GM12891 (cell line): ENCODE measurements around the gene RAB3C.

Source experiments
- PAX5 ChIP-seq: IDR thresholded peaks from 2 replicates; pipeline ENCODE4 v1.6.1; 2011; ENCODE audit warnings: low read length, moderate library complexity, mild to moderate bottlenecking; ENCODE audit not compliant: insufficient read depth, severe bottlenecking
- POLR2A ChIP-seq: IDR thresholded peaks from 2 replicates; pipeline ENCODE4 v1.6.1; 2011; ENCODE audit warnings: low read depth, low read length, control low read depth
- POLR2AphosphoS5 ChIP-seq: IDR thresholded peaks from 2 replicates; pipeline ENCODE4 v1.6.1; 2011; ENCODE audit warnings: low read depth, low read length, control low read depth
- TAF1 ChIP-seq: IDR thresholded peaks from 2 replicates; pipeline ENCODE4 v1.6.1; 2011; ENCODE audit warnings: low read depth, low read length, control low read depth

DNA sequence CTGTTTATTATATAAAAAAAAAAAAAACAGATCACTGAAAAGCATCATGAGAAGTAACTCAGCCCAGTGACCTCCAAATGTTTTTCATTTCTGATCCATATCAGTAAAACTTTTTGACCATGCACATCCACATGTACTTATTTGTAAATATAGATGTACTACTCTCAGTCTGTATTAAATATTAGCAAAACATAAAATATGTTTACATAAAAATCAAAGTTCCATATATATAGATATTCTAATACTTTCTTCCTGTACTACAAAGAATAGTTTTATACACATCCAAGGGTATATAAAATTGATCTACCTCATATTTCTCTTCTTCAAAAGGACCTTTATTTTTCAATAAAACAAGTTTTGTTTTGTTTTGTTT is 309.1 kb downstream of the RAB3C start:
- no peak for TF ChIP-seq POLR2AphosphoS5
- TF ChIP-seq POLR2A = no peak
- no peak for TF ChIP-seq PAX5
- no peak for TF ChIP-seq TAF1
